ENCODE results near the gene MAPK9.

DNA sequence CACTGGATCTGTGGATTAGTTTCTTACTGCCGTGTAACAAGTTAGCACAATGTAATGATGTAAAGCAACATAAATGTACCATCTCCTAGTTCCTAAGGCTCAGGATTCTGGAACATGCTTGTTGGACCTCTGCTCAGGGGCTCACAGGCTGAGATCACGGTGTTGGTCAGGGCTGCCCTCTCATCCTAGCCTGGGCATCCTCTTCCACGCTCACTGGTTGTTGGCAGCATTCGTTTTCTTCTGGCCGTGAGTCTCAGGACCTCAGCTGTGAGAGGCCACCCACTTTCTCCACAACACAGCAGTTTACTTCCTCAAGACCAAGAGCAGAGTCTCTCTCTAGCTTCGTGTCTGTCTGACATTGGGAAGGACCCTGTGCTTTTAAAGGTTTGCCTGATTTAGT, 100.2 kb downstream of the MAPK9 start:
- TF ChIP-seq, protein P1, sequence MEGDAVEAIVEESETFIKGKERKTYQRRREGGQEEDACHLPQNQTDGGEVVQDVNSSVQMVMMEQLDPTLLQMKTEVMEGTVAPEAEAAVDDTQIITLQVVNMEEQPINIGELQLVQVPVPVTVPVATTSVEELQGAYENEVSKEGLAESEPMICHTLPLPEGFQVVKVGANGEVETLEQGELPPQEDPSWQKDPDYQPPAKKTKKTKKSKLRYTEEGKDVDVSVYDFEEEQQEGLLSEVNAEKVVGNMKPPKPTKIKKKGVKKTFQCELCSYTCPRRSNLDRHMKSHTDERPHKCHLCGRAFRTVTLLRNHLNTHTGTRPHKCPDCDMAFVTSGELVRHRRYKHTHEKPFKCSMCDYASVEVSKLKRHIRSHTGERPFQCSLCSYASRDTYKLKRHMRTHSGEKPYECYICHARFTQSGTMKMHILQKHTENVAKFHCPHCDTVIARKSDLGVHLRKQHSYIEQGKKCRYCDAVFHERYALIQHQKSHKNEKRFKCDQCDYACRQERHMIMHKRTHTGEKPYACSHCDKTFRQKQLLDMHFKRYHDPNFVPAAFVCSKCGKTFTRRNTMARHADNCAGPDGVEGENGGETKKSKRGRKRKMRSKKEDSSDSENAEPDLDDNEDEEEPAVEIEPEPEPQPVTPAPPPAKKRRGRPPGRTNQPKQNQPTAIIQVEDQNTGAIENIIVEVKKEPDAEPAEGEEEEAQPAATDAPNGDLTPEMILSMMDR (conservative IDR thresholded peaks at IDR 0.05): no peak
- no peak for TF ChIP-seq ZFX (IDR thresholded peaks at IDR 0.05)
